T-helper 22 cell (primary cell): ENCODE results near the gene CFAP97D1.

Experiments
- DNase-seq: peaks from one replicate; pipeline ENCODE4 v3.0.0-alpha.2; 2020; ENCODE audit warnings: low read depth

The CFAP97D1 gene

GRCh38 chr17:43799047-43799446 lies 18.8 kb downstream of the CFAP97D1 start:
- no peak for DNase-seq

DNA sequence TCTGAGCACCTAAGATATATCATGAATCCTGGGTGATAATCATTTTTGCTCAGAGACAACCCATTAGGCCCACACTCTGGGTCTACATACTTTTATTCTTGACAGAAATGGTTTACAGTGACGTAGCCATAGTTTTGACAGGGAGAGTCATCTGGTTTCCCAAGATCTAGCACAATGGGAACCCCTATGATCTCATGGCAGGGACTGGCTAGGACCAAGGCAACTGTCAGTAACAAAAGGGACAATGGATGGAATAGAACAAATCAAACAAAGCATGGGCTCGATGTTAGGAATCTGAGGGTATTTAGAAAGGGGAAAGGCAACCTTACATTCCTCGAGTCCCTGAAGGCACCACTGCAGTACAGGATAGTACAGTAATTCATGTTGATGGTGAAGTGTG lies 20.5 kb downstream of the CFAP97D1 start:
- no peak for DNase-seq

GRCh38 chr17:43801844-43802243 lies 21.6 kb downstream of the CFAP97D1 start:
- DNase-seq, result no peak

- DNase-seq, result no peak
Measured at GRCh38 chr17:43803758-43804157, 23.5 kb downstream of the CFAP97D1 start.

DNA sequence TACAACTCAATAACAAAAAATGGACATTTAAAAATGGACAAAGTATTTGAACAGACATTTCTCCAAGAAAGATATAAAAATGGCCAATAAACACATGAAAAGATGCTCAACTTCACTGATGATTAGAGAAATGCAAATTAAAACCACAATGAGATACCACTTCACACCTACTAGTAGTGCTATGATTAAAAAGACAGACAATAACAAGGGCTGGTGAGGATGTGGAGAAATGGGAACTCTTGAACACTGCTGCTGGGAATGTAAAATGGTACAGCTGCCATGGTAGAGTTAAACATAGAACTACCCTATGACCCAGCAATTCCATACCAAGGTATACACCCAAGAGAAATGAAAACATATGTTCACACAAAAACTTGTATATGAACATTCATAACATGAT lies 24.9 kb downstream of the CFAP97D1 start:
- no peak for DNase-seq

GRCh38 chr17:43808076-43808475 lies 27.8 kb downstream of the CFAP97D1 start:
- no peak for DNase-seq

DNA sequence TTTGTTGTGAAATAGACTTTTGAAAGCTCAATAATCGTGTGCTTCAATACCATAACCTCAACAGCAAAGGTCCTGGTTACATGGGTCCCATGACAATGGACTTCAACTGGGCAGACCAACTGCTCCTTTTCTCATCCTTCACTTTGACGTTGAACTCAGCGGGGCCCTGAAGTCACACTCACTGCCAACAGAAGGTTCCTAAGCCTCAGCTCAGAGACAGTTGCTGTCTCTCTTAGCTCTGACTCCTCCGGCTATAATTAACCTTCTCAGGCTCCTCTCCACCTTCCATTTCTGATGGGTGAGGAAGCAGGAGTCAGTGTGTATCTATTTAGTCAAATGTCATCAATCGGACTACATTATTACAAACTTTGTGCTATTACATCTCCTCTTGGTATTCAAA lies 28.9 kb downstream of the CFAP97D1 start:
- DNase-seq, result no peak

DNA sequence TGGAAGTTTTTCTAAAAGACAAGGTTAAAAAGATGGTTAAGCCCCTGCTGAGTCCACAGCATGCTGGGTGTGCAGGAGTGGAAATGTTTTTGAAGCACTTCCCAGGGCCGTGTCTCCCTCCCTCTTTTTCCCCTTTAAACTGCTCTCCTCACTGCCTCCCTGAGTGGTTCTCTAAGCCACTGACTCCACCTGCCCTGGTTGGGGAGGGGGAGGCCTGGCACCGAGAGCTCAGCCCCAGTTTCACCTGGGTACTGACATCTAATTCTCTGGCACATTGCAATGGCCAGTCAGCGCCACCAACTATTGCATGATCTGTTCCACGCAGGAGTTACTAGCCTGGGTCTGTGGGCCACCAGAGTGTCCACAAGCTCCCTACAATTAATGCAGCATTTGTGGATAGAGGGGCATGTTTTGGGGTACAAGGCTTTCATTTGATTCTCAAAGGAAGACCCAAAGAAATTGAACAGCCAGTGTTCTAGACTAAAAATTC lies 30.0 kb downstream of the CFAP97D1 start:
- no peak for DNase-seq

- DNase-seq, result no peak
Measured at GRCh38 chr17:43810823-43811222, 30.6 kb downstream of the CFAP97D1 start.

- DNase-seq, result no peak
Measured at GRCh38 chr17:43812396-43813265, 32.4 kb downstream of the CFAP97D1 start.

GRCh38 chr17:43813386-43813785 lies 33.2 kb downstream of the CFAP97D1 start:
- DNase-seq, result no peak

DNA sequence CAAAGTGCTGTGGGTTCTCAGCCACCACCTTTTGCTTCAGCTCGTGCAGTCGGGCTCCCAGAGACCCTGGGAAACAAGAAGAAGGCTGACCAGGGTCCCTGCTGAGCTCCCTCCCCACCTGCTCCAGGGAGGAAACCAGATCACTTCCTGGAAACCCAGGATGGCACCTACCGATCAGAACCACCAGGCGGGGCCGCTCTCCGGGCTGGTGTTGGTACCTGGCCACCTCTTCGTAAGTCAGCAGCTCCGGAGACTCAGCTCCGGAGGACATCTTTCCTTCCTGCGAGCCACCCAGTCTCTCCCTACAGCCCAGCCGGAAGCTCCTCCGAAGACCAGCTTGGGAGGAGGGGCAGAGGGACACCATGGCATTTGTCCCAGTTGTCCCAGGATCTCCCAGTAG lies 33.8 kb downstream of the CFAP97D1 start:
- no peak for DNase-seq

GRCh38 chr17:43814714-43815113 lies 34.5 kb downstream of the CFAP97D1 start:
- no peak for DNase-seq

DNA sequence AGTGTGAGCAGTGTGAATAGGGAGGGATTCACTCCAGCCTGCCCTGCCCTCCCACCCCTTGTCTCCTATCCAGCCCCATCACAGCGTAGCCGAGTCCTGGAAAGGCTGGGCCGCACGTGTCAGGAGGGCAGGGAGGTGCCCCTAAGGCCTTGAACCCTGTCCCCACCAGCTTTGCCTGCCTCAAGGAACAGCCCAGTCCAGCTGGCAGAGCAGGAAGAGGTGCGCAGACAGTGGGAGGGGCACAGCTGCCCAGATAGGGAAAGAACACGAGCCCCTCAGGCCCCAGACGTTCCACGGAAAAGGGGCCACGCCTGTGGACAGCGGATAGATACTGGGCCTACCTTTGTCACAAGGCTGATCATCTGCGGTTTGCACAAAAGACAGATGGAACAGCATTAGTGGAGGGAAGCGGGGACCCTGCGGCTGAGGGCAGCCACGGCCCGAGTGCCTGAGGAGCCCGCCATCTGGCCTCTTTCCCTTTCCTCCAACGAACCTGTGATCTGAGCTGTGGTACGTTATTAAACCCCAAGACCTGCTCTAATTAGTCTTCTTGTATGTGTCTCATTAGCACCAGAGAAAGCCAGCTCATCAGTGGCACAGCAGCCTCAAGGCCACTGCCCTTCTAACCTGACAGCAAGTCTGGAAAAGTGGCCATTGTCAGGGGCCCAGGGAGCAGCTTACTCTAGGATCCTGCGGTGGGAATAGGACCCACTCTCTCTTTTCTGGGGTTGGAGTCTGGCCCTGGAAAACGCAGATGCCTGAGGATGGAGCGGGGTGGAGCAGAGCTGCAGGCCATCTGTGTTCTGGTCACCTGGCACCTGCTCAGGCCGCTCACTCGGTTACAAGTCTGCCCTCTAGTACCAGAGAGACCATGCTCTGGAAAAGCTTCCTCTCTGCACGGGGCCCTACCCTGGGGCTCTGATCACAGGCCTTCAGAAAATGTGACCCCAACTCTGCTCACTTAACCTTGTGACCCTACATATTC lies 36.4 kb downstream of the CFAP97D1 start:
- no peak for DNase-seq

DNA sequence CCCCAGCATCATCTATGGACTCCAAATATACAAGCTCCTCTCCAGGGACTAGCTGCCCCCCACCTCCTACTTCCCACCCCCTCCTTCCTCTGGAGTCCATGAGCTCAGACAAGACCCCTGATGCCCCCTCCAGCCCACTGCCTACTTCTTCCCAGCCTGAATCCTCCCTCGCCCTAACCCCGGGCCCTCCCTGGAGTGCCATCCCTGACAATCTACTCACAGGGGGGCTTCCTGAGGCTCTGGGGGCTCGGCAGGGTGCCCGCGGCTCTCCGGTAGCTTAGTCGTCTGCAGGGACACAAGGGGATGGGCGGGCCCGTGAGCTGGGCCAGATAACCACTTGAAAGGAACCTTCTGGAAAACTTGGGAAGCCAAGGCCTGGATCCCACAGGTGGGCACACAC lies 37.6 kb downstream of the CFAP97D1 start:
- DNase-seq, result no peak

DNA sequence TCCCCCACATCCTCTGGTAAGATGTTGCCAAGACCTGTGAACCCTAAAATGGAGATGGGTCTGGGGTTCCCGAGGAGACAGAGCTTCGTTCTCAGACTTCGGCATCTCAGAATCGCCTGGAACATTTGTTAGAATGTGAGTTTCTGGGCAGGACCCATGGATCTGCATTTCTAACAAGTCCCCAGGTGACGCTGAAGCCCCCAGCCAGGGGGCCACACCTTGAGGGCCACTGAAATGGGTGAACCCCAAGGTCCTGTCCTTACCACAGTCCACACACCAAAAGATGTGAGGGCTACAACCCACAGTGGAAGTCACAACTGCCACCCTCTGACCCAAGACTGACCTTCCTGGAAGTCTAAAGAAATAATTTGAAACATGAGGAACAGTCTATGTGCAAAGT lies 38.7 kb downstream of the CFAP97D1 start:
- DNase-seq, result no peak

DNA sequence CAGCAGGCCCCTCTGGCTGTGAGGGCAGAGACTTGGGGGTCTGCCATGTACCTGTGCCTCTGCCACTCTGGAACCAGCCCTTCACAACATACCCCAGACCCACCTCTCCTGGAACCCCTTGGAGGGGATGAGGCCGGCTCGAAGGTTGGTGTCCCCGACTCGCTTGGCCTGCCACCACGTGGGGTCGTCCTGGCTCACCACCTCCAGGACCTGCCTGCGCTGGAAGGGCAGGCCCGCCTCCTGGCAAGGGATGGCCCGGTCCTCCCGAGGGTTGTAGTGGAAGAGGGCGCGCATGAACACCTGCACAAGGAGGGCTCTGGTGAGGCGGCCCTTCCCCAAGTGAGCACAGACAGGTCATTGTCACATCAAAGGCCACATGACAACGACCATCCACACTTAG lies 40.5 kb downstream of the CFAP97D1 start:
- no peak for DNase-seq

DNA sequence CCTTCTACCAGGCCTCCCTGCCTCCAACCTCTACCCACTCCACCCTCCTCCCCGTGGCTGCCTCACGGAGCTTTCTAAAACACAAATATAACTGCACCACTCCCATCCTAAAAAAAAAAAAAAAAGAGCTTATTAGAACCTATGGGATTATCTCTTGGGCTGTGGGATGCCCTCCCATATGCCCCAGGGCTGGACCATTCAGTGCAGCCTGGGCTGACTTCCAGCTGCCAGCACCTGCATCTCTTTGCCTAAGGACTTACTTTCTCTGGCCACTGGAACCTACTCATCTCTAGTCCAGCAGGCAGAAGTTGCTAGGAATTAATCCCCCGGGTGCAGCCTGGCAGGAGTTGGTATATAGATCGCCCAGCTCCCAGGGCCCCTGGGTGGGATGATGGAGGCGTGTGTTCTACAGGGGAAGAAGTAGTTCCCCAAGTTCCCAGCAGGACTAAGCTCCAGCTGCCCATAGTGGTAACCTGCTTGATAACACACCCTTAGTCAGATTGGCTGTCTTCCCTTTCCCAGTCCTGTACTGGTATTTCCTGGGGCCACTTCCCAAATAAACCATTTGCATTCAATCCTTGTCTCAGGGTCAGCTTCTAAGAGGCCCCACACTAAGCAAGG lies 42.4 kb downstream of the CFAP97D1 start:
- DNase-seq, result no peak

DNA sequence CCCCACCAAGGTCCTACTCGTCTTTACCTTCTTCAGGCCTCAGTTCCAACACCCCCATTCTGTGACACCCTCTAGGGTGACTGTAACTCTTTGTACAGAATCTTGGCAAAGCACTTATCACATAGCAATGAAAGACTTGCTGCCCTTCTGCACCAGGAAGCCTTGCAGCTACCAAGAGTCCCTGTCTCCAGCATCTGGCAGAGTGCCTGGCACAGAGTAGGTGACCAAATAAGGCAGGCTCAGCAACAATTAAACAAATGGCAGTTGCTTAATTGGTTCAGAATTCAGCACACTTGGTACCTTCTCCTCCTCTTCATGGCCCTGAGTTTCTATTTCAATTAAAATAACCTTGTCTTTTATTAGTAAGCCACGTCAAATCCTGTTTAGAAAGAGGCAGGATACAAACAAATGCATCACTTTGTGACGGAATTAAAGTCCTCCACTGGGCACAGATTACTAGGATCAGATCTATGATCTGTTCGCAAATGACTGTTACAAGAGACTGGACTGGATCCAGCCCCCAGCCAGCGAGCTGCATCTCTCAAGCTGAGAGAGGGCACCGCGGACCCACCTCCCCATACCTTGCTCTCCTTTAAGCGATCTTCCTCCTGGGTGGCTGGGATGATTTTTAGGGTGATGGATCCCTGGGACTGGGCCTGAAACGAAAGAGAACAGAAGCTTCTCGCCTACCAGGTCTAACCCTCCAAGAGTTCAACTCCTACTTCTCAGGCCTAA lies 43.3 kb downstream of the CFAP97D1 start:
- DNase-seq, result no peak

DNA sequence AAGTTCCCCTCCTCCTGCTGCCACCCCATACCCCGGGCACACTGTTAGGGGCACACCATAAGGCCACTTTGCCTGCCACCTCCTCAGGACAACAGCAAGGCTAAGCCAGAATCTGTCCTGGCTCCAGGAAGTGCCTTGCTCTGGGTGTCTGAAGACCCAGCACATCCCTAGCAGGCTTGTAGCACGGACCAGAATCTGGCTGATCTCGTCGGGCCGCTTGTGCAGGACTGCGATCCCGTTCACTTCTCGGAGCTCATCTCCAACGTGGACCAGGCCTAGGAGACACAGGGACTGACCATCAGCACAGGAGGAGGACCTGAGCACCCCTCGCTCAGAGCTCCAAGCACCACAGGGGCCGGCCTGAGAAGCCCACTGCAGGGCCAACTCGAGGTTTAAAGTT lies 45.3 kb downstream of the CFAP97D1 start:
- no peak for DNase-seq

- DNase-seq, result no peak
Measured at GRCh38 chr17:43826206-43826605, 46.0 kb downstream of the CFAP97D1 start.

GRCh38 chr17:43827596-43827995 lies 47.4 kb downstream of the CFAP97D1 start:
- DNase-seq, result no peak
